OCI-LY7 (cell line): ENCODE measurements around the gene RAE1.

Experiments
- EZH2phosphoT487 ChIP-seq: fragments of 200-600 bp; sonication (generic); IDR thresholded peaks from 2 replicates; pipeline ENCODE4 v1.6.1; 2018; ENCODE audit warnings: low read depth, borderline replicate concordance, mild to moderate bottlenecking, mixed run types, antibody characterized with exemption, low read length, moderate library complexity, mixed read lengths
- TF ChIP-seq, protein P1 (sequence below): fragments of 200-600 bp; sonication (generic); conservative IDR thresholded peaks from 2 replicates; pipeline ENCODE4 v1.5.1; 2014; ENCODE audit warnings: mild to moderate bottlenecking, antibody characterized with exemption, low read length, moderate library complexity, mixed read lengths

DNA sequence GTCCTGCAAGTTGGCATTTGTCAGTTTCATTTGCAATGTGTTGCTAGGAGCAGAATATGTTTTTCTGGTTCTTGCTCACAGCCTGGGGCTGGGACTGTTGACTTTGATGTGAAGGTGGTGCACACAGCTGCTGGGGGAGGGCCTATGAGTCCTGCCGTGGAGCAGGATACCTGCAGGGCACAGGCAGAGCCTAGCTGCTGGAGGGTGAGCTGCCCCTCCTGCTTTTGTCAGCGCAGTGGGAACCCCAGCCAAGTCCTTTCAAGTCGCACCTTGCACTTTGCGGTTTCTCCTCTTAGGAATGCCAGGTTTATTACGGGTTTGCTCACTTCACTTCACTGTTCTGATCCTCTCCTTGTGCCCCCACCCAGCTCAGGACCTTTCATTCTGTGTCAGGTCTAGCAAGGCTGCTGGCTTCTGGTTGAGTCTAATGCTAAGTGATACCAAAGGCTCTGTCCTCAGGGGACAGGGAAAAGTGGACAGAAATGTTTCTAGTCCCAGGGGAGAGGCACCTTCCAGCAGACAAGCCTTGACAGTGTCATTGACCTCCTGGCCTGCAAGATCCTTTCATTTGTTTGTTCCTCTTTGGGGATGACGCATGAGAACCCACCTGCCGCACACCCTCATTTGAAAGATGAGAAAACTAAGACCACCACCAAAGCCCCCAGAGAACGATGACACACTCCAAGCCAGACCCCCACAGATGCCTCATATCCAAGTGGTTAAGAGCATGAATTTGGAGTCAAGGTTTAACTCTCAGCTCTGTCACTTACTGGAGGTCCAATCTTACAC is 24.2 kb upstream of the RAE1 start:
- TF ChIP-seq, protein P1, sequence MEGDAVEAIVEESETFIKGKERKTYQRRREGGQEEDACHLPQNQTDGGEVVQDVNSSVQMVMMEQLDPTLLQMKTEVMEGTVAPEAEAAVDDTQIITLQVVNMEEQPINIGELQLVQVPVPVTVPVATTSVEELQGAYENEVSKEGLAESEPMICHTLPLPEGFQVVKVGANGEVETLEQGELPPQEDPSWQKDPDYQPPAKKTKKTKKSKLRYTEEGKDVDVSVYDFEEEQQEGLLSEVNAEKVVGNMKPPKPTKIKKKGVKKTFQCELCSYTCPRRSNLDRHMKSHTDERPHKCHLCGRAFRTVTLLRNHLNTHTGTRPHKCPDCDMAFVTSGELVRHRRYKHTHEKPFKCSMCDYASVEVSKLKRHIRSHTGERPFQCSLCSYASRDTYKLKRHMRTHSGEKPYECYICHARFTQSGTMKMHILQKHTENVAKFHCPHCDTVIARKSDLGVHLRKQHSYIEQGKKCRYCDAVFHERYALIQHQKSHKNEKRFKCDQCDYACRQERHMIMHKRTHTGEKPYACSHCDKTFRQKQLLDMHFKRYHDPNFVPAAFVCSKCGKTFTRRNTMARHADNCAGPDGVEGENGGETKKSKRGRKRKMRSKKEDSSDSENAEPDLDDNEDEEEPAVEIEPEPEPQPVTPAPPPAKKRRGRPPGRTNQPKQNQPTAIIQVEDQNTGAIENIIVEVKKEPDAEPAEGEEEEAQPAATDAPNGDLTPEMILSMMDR = no peak
- no peak for TF ChIP-seq EZH2phosphoT487
